ENCODE results near the gene GOLGA2. TPM values are rescaled to one million over a fixed set of nuclear protein-coding genes. Genes with fewer than 3 reads are reported as not detected.

GOLGA2 gene
- total and polyA plus RNA-seq, 2 of the 4 experiments (the other 2 are of a cell fraction) = 118 to 146 TPM

GRCh38 chr9:128206916-128207910 is 68.6 kb downstream of the GOLGA2 start:
- Histone ChIP-seq H3K23ac (ENCODE audit: low read depth, low read length) (no peak overlapping the region), H3K4me3 (ENCODE audit: insufficient read depth, low read depth, low read length) (no peak overlapping the region), H3K4ac (ENCODE audit: low read depth, low read length) (no peak overlapping the region), H3K4me2 (ENCODE audit: low read depth, low read length) (no peak overlapping the region), H2AK9ac (replicated peaks; ENCODE audit: low read depth, low read length, poor library complexity) (peak overlapping the region; percentile 79), H4K91ac (ENCODE audit: insufficient read depth, low read depth, low read length) (no peak overlapping the region), H4K8ac (ENCODE audit: low read depth in 2 of 2, low read length in 2 of 2) (no peak overlapping the region), H2AK5ac (ENCODE audit: low read depth, low read length) (no peak overlapping the region), H3K79me1 (ENCODE audit: low read depth in 1 of 2, low read length in 2 of 2) (peaks cover 0 to 4% of the 10 kb centered on the region in 2 experiments; a peak in 1 of 4 replicates), H4K20me1 (ENCODE audit: insufficient read depth, low read length) (peaks cover 3% of the 10 kb centered on the region; the same call in 1 of the 2 replicates), H4K5ac (ENCODE audit: low read depth, low read length) (no peak overlapping the region), H2AFZ (replicated peaks; ENCODE audit: low read length, poor library complexity) (no peak overlapping the region), H2BK20ac (ENCODE audit: low read depth, low read length) (no peak overlapping the region), H2BK120ac (ENCODE audit: low read depth, low read length) (no peak overlapping the region), H3K27ac (ENCODE audit: insufficient read depth, low read length) (no peak overlapping the region), H2BK5ac (ENCODE audit: low read depth, low read length, poor library complexity, severe bottlenecking) (no peak overlapping the region), H3K4me1 (ENCODE audit: control insufficient read depth, insufficient read depth, low read length) (peaks cover 2% of the 10 kb centered on the region), H3K9me3 (ENCODE audit: control insufficient read depth, insufficient read depth, low read length) (no peaks in the 10 kb centered on the region), H3K14ac (replicated peaks; ENCODE audit: low read depth, low read length) (no peak overlapping the region), H3K36me3 (ENCODE audit: control insufficient read depth, insufficient read depth, low read length) (no peaks in the 10 kb centered on the region), H3K18ac (ENCODE audit: low read depth, low read length) (no peak overlapping the region), H3K9me1 (ENCODE audit: insufficient read depth, low read length) (peaks cover under 1% of the 10 kb centered on the region; the same call in 1 of the 2 replicates), H3K27me3 (ENCODE audit: control insufficient read depth, insufficient read depth, low read length) (no peaks in the 10 kb centered on the region), H3K56ac (ENCODE audit: extremely low read depth, insufficient read depth, low read length) (no peak overlapping the region), H2BK15ac (ENCODE audit: low read depth, low read length) (no peak overlapping the region), H3K9ac (ENCODE audit: low read depth, low read length) (no peak overlapping the region)
- ATAC-seq (ENCODE audit: low read depth) = no peak
- no peak for DNase-seq
- intact Hi-C loops (cut with micrococcal nuclease) = no loop called here
- CTCF ChIA-PET = no interaction called here
- BruUV-seq (replicated peaks) = no TSS peak
- in situ Hi-C loops (cut with MboI; ENCODE audit: low sequenced_read_pairs) = no loop called here
- 29% methylated on average over 1 of the region's 15 CpGs; no CpG with 5 or more reads in 1 of the 2 experiments for WGBS, 2 experiments (ENCODE audit: extremely low coverage in 2 of 2, insufficient read length in 1 of 2)
- dilution Hi-C loops (cut with HindIII; ENCODE audit: low sequenced_read_pairs, unreplicated experiment) = no loop called here
- POLR2A ChIA-PET (ENCODE audit: unreplicated experiment) = interaction anchor here (0.6 kb wide), 1 partner anchor 22 kb away, joined by 8 read pairs; no protein-coding TSS in a partner anchor
- TF ChIP-seq MAFK (IDR thresholded peaks at IDR 0.05; ENCODE audit: low read depth, low read length) = no peak
- TF ChIP-seq NFE2L2 (IDR thresholded peaks at IDR 0.05; ENCODE audit: low read depth, low read length) = no peak
- TF ChIP-seq FOS (IDR thresholded peaks at IDR 0.05; ENCODE audit: low read depth, low read length) = no peak
- TF ChIP-seq ELK1 (IDR thresholded peaks at IDR 0.05; ENCODE audit: borderline replicate concordance, low read depth, low read length) = no peak
- TF ChIP-seq POLR2A (IDR thresholded peaks at IDR 0.05; ENCODE audit: low read depth, low read length) = no peak
- no peak for TF ChIP-seq BHLHE40 (IDR thresholded peaks at IDR 0.05; ENCODE audit: low read depth, low read length)
- TF ChIP-seq MXI1 (IDR thresholded peaks at IDR 0.05; ENCODE audit: borderline replicate concordance, low read depth, low read length) = no peak
- TF ChIP-seq RFX5 (IDR thresholded peaks at IDR 0.05; ENCODE audit: low read depth, low read length) = no peak
- no peak for TF ChIP-seq RCOR1 (IDR thresholded peaks at IDR 0.05; ENCODE audit: insufficient replicate concordance, low read length)
- TF ChIP-seq CHD1 (IDR thresholded peaks at IDR 0.05; ENCODE audit: low read depth, low read length) = no peak
- no peak for TF ChIP-seq CTCF (conservative IDR thresholded peaks at IDR 0.05; ENCODE audit: low read depth, low read length)
- TF ChIP-seq RAD21 (IDR thresholded peaks at IDR 0.05; ENCODE audit: low read length) = no peak
- no peak for TF ChIP-seq MAZ (IDR thresholded peaks at IDR 0.05; ENCODE audit: borderline replicate concordance, low read depth, low read length)
- no peak for TF ChIP-seq CEBPB (IDR thresholded peaks at IDR 0.05; ENCODE audit: low read depth, low read length)
- no peak for TF ChIP-seq SMC3 (IDR thresholded peaks at IDR 0.05; ENCODE audit: low read depth, low read length)
